Measurements from ENCODE around the gene BMPR1B.
"Not testable (repeated sequence)": the region's sequence is repeated elsewhere in the genome, so short reads cannot be mapped to it uniquely, and the experiment has no call there.

BMPR1B gene

GRCh38 chr4:94841166-94841863 lies 83.6 kb downstream of the BMPR1B start:
- not testable (repeated sequence) for DNase-seq

GRCh38 chr4:94841864-94842221 lies 84.1 kb downstream of the BMPR1B start:
- DNase-seq = no peak

DNA sequence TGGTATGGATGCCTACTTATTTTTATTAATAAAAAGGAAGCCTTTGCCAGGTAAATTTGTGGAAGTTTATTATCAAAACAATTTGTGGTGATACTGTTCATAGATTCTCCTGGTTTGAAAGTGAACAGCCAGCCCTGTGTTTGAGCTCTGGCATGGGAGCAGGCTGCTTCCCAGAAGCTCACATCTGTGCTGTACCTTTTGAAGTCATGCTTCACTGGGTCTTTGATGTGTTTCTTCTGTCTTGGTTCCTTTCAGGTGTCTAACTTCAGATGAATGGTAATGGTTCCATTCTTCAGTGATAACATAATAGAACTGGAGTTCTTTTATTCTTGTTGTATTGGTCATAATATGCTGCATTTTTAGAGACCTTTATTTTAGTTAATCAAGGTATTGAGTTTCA lies 85.5 kb downstream of the BMPR1B start:
- no peak for DNase-seq

DNA sequence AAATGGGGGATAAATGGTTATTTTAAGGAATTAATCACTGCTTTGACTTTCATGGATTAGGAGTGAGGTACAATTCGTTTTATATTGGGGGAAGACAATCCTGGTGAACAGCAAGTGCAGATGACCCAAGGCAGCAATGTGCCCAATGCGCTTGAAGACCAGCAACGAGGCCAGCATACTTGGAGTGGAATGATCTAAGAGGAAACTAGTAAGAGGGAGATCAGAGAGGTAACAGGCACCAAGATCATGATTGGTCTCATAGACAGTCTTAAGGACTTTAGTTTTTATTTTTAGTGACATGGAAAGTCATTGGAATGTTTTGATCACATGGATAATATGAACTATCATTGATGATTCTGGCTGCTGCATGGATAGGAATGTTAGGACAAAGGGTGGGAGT lies 90.6 kb downstream of the BMPR1B start:
- DNase-seq = no peak

- no peak for DNase-seq
Measured at GRCh38 chr4:94849901-94850300, 92.1 kb downstream of the BMPR1B start.

DNA sequence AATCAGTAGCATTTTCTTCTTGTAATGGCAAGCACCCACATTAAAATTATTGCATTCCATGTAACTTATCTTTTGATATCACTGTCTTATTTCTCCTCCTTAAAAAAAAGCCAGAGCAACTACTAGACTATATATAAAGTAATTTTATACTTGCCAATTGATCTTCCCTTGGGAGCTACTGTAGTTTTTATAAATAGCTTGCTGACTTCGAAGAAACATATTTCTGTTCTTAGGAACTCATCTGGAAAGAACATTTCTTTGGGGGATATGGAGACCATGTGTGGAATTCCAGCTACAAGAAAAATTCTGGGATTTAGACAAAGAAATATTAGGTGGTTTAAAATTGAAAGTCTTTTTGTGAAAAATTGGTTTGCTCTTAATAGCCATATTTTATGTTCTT lies 94.9 kb downstream of the BMPR1B start:
- DNase-seq = no peak

DNA sequence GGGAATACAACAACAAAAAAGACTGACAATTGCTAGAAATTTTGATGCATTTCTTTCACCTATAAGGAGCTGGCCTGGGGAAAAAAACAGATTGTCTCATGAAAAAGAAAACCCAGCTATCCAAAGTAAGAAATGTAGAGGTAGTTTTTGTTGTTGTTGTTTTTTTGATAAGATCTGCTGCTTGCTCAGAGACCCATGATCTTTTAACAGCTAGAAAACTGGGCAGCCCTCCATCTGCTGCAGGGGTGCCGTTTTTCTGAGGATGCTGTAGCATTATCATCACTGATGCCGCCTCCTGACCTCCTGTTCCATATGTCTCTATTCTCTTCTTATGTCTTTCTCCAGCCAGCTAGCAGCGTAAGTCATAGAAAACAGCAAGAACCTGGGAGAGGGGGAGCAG lies 98.3 kb downstream of the BMPR1B start:
- no peak for DNase-seq

DNA sequence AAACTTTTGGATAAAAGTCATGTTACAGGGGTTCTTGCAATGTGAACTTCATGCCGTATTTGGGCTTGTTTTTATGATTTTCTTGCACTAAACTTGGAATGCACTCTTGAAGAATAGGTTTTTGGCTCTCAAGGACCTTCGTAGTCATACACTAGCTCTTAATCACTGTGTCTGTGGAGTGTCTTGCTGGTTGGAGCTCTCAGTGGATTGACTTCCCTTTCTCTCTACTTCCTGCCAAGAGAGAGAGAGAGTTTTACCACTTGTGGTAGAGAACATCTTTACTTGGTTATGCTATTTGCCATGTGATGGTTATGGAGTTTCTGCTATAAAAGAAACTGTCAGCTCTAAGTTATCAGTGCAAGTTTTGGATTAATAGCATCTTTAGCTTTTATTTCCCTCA lies 112.4 kb downstream of the BMPR1B start:
- no peak for DNase-seq

- DNase-seq = no peak
Measured at GRCh38 chr4:94871644-94872305, 114.0 kb downstream of the BMPR1B start.

DNA sequence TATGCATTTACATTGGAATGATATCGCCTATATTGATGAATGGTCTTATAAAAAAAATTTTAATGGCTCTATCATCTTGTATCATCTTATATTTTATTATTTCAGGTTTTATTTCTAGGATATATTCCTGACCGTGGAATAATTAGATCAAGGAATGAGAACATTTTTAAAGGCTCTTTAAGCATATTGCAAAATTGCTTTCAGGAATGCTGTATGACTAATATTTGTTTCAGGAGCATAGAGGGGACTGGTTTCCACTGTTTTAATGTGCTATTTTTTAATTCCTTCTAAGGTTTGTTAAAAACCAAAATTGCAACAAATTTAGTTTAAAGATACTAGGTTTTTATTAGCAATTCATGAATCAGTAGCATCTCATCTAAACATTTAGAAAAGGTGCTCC lies 120.2 kb downstream of the BMPR1B start:
- no peak for DNase-seq

- DNase-seq = no peak
Measured at GRCh38 chr4:94880956-94881355, 123.2 kb downstream of the BMPR1B start.

- no peak for DNase-seq
Measured at GRCh38 chr4:94882756-94883155, 125.0 kb downstream of the BMPR1B start.

DNA sequence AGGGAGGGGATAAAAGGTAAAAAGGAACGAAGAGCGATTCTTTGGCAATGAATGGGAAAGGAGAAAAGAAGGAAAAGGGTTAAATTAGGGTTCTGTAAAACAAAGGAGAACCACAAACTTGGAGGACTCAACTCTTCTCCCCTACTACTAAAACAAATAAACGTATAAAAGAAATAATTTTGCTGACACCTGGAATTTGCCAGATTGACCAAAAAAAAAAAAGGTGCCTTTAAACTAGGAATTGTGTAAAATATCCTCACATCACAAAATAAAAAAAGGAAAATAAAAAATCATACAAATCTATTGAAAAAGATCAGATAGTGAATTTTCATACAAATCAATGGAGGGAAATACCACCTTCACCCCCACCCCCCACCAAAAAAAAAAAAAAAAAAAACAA lies 129.3 kb downstream of the BMPR1B start:
- DNase-seq = no peak

DNA sequence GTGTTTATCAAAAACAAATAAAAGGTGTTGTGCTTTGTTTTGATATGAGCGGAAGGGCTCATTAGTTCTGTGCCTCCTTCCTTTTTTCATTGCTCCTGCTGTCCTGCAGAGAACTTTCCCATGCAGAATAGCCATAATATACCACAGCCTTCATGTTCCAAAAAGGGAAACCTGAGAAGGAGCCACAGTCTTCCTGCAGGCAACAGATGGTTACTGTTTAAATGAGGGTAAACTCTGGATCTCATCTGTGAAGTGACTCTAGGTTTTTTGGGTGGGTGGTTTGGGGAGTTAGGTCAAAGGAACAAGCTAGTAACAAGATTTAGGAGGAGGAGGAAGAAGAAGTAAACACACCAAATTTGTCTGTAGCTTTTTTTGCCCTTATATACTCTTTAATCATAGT lies 131.8 kb downstream of the BMPR1B start:
- no peak for DNase-seq

GRCh38 chr4:94889946-94890345 lies 132.2 kb downstream of the BMPR1B start:
- no peak for DNase-seq

GRCh38 chr4:94890579-94890978 lies 132.8 kb downstream of the BMPR1B start:
- no peak for DNase-seq

GRCh38 chr4:94892051-94892450 lies 134.3 kb downstream of the BMPR1B start:
- no peak for DNase-seq

DNA sequence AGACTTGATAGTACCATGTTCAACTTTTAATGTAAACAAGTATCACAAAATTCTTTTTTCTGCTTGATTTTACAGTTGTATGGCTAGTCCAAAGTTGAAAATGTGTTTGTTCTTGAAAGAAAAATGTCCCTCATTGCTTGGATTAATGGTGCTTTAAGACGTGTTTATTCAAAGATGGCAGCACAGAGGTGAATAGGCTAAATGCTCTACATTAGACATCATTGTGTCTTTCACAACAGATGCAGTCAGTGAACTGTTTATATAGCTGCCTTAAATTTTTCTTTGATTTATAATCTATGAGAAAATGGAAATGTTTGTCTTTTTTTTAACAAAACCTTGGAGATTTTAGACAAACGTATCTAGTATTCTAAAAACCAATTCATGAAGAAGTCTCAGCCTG lies 137.3 kb downstream of the BMPR1B start:
- DNase-seq = no peak

GRCh38 chr4:94897023-94897422 lies 139.3 kb downstream of the BMPR1B start:
- no peak for DNase-seq

GRCh38 chr4:94905511-94905910 lies 147.8 kb downstream of the BMPR1B start:
- no peak for DNase-seq

GRCh38 chr4:94909645-94910044 lies 151.9 kb downstream of the BMPR1B start:
- DNase-seq = no peak

GRCh38 chr4:94911106-94911505 lies 153.4 kb downstream of the BMPR1B start:
- DNase-seq = no peak

DNA sequence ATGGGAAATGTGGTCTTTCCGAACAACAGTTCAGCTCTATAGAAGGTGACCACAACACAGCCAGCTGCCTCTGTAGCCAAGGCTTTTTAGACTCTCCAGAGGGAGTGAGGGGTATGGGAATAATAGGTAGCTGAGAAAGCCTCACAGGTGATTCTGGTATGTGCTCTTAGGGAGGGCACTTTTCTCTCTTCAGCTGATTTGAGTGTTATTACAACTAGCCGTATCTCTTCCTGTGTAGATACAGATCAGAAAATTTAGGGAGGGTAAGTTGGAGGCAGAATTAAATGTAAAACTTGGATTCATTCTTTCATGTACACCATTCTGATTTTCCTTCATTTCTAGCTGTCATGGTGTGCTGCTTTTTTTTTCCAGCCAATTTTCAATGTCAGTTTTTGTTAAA lies 154.9 kb downstream of the BMPR1B start:
- no peak for DNase-seq

DNA sequence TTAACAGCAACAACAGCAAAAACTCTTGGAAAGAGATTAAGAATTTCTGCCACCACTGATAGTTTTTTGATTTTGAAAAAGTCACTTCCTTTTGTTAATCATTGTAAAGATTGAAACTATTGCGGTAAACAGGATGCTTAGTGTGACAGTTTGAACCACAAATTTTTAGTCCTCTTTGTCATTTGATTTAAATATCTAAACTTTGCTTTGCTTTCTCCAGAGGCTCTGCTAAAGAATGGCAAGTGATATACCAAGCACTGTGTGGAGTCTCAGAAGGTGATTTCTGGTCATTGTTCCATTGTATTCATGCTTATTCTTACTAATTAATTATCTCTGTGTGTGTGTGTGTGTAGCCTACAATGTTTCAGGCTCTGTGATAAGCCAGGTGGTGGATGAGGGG lies 155.6 kb downstream of the BMPR1B start:
- DNase-seq = no peak

GRCh38 chr4:94917146-94917545 lies 159.4 kb downstream of the BMPR1B start:
- no peak for DNase-seq

Measured in NCI-H1436 (cell line).